Peyer's patch (tissue), 4 donors: ENCODE measurements around the gene FN1.

Experiments
- POLR2A ChIP-seq, 2 donors: fragments of 450-650 bp; IDR thresholded peaks; one replicate each; pipeline ENCODE4 v1.5.1; 2017; ENCODE audit warnings: antibody characterized with exemption in 2 of 2, mild to moderate bottlenecking in 2 of 2, moderate library complexity in 2 of 2
- TF ChIP-seq, protein P1 (sequence below), 6 experiments: fragments of 450-650 bp in 4 of 6; fragments of 200-600 bp in 2 of 6; sonication (generic) in 1 of 6; IDR thresholded peaks; one replicate each; pipeline ENCODE4 v1.5.1; 2017 to 2019; ENCODE audit warnings: antibody characterized with exemption in 6 of 6, mild to moderate bottlenecking in 3 of 6, moderate library complexity in 1 of 6

GRCh38 chr2:215375467-215375830 is 60.4 kb downstream of the FN1 start:
- TF ChIP-seq, protein P1, sequence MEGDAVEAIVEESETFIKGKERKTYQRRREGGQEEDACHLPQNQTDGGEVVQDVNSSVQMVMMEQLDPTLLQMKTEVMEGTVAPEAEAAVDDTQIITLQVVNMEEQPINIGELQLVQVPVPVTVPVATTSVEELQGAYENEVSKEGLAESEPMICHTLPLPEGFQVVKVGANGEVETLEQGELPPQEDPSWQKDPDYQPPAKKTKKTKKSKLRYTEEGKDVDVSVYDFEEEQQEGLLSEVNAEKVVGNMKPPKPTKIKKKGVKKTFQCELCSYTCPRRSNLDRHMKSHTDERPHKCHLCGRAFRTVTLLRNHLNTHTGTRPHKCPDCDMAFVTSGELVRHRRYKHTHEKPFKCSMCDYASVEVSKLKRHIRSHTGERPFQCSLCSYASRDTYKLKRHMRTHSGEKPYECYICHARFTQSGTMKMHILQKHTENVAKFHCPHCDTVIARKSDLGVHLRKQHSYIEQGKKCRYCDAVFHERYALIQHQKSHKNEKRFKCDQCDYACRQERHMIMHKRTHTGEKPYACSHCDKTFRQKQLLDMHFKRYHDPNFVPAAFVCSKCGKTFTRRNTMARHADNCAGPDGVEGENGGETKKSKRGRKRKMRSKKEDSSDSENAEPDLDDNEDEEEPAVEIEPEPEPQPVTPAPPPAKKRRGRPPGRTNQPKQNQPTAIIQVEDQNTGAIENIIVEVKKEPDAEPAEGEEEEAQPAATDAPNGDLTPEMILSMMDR (IDR thresholded peaks at IDR 0.05): no peak
- TF ChIP-seq POLR2A (IDR thresholded peaks at IDR 0.05): no peak
